ENCODE measurements around the gene LTB4R.
A peak's percentile ranks its signal among the peaks of the same experiment; 100 is the strongest.

Gene LTB4R

DNA sequence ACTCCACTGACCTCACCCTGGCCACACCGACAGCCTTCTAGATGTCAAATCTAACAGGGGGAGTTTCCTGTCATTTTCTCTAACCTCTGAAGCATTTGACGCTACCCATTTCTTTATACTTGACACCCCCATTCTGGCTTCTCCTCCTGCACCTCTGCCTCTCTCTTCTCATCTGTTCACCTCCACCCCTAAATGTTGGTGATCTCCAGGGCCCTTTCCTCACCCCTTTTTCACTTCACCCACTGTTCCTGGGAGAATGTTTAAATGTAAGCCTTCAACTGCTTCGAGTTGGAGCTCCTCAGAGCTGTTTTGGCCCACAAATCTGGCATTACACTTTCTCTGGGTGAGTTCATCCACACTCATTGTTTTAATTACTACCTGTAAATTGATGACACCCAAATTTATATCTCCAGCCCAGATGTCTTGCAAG lies 39.5 kb upstream of the LTB4R start:
- H3K4me3 ChIP-seq (ENCODE audit: low read length): peak overlapping the region; percentile 79; the same call in 1 of the 2 replicates

DNA sequence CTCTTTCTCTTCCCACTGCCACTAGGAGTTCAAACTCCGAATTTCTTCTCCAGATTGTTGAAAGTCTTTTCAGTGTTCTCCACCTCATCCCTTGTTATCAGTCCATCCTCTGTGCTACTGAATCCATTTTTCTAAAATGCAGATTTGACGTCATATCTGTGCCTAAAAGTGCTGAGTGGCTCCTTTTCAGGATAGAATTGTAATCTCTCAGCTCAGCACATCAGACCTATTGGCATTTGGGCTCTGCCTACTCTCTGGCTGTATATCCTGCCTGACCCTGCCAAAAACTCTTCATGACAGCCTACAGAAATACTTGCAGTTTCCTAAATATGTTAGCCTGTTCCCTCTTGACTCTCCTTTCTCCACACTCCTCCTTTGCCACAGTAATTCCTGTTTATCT lies 38.8 kb upstream of the LTB4R start:
- TF ChIP-seq ZNF274 (IDR thresholded peaks at IDR 0.05; ENCODE audit: low read depth, low read length): no peak
- H3K4me3 ChIP-seq (ENCODE audit: low read length): no peak overlapping the region

More for the DNA sequence above, 39.5 kb upstream of the LTB4R start:
- no peak for TF ChIP-seq ZNF274 (IDR thresholded peaks at IDR 0.05; ENCODE audit: low read depth, low read length)

DNA sequence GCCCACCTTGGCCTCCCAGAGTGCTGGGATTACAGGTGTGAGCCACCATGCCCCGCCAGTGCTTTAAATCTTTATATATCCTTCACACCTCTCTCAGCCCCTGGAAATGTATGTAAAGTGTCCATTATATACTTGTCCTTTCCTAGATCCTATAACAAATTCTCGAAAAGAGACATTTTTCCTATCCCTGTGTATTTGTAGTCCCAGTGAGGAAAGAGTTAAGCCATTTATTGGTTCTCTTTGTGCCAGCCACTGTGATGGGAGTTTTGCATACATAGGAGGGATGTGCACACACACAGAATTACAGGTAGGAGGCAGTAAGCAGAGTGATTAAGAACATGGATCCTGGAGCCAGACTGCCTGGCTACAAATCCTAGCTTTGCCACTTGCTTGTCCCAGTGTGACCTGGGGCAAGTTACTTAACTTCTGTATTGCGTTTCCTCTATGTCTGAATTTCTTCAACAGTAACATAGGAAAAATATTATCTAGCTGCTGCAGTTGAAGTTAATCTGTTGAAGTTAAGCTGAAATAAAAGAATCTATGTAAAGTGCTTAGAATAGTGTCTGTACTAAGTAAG lies 37.8 kb upstream of the LTB4R start:
- TF ChIP-seq ZNF274 (IDR thresholded peaks at IDR 0.05; ENCODE audit: low read depth, low read length): no peak
- H3K4me3 ChIP-seq (ENCODE audit: low read length): no peak overlapping the region

DNA sequence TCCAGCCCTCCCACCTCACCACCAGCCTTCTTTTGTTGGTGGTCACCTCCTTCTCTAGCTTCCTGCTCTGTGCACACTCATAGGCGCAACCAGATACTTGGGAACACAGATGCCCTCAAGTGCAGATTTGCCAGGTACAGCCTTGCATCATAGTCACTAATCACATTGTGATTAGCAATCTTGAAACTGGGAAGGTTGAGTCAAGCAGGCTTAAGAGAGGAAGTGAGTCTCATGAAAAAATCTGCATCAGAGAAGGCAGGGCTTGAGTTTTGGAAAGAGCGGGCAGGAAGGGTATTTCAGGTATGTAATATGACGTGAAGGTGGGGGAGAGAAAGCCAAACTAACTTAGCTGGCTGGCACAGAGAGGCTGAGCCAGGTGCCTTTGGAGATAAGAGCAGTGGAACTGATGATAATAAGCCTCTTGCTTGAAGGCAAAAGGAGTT lies 37.2 kb upstream of the LTB4R start:
- no peak for TF ChIP-seq ZNF274 (IDR thresholded peaks at IDR 0.05; ENCODE audit: low read depth, low read length)
- H3K4me3 ChIP-seq (ENCODE audit: low read length): peak overlapping the region; percentile 5; the same call in 1 of the 2 replicates

DNA sequence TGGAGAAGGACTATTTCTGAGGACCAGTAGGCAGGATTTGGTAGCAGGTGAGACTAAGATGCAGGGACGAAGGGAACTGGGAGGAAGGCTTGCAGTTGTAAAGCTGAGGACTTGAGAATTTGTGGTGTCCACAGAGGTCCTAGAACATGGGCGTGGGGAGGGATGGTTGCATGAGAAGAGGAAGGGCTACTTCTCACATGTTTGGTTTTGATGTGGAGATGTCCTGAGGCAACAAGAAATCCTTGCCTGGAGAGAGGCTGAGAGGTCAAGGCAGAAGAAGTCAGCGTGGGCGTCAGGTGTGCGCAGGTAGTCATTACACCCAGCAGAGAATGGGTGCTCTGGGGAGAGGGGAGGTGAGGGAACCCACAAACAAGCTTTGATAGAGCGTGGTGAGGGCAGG lies 34.2 kb upstream of the LTB4R start:
- TF ChIP-seq ZNF274 (IDR thresholded peaks at IDR 0.05; ENCODE audit: low read depth, low read length): no peak
- no peak overlapping the region for H3K4me3 ChIP-seq (ENCODE audit: low read length)

DNA sequence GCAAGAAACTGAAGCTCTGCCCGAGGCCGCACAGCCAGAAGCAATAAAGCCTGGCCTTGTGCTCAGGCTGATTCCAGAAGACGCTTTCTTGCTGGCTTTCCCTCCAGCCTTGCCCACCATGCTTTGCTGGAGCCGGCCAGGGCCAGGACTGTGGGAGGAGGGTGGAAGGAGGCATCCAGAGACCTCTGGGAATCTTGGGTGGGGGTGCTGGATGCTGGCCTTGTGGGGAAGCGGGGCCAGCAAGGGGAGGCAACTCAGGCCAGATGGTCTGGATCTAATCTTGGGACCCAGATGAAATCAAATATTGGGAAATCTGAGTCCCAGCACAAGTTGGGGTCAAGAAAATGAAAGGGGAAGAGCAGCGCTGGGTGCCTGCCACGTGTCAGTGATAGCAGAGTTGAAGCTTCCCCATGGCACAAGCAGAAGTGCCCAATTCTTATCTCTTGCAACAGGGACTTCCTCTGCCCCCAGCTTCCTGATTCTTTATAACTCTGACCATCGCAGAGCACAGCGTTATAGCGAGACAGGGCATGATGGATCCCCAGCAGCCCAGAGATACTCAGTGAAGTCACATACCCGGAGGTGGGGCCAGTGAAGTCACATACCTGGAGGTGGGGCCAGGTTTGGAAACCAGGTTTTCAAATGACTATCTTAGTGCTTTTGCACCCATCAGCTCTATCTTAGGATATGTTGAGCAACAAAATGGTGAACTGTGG lies 33.5 kb upstream of the LTB4R start:
- no peak for TF ChIP-seq ZNF274 (IDR thresholded peaks at IDR 0.05; ENCODE audit: low read depth, low read length)
- H3K4me3 ChIP-seq (ENCODE audit: low read length): no peak overlapping the region

DNA sequence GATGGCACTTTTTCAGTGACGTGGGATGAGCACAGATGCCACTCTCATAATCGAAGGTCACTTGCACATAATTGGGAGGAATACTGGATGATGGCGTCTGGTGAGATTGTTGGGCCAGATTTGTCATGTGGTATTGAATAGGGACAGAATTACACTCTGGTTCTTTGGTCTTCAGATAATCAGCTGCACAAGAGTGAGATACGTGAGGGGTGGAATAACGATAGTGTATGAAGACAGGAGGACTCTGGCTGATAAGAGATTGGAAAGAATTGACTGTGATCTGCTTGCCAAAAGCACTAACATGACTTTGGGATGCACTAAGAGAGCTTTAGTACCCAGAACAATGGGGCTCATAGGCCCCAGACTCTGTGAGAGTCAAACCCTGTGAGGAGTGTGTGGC lies 32.9 kb upstream of the LTB4R start:
- no peak for TF ChIP-seq ZNF274 (IDR thresholded peaks at IDR 0.05; ENCODE audit: low read depth, low read length)
- no peak overlapping the region for H3K4me3 ChIP-seq (ENCODE audit: low read length)

DNA sequence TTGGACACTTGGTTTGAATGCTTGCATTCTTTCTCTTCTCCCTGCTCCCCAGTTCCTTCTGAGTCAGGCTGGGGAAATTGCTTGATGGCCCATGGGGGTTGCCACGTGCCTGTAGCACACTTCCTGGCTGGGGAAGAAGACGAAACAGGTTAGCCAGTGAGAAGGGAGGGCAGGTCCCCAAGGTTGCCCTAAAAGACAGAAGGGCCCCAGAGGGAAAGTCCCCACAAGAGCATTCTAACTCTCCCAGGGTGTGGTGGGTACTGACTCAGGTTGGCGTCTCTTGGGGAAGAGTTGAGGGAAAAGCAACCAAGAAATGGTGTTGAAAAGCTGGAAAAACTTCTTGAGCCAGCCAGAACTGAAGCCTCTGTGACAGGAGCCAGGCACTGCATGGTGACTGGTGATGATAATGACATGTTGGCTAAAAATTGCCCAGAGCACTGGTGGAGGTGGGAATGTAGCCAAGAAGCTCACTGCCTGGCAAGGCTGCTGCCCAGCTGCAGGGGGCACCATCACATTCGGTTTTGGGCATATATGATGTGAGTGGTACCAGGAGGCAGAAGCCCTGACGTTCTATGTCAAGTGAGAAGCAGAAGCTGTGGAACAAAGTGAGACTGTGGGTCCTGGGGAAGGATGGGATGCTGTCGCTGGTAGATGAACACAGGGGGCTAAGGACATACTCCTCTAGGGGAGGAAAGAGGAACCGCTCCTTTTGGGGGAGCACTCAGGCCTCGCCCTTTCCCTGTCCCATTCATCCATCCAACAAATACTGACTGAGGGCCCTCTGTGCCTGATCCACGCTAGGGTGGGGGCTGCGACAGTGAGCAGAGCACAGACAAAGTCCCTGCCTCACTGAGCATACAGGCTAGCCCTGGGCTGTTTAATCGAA lies 31.8 kb upstream of the LTB4R start:
- TF ChIP-seq ZNF274 (IDR thresholded peaks at IDR 0.05; ENCODE audit: low read depth, low read length): no peak

DNA sequence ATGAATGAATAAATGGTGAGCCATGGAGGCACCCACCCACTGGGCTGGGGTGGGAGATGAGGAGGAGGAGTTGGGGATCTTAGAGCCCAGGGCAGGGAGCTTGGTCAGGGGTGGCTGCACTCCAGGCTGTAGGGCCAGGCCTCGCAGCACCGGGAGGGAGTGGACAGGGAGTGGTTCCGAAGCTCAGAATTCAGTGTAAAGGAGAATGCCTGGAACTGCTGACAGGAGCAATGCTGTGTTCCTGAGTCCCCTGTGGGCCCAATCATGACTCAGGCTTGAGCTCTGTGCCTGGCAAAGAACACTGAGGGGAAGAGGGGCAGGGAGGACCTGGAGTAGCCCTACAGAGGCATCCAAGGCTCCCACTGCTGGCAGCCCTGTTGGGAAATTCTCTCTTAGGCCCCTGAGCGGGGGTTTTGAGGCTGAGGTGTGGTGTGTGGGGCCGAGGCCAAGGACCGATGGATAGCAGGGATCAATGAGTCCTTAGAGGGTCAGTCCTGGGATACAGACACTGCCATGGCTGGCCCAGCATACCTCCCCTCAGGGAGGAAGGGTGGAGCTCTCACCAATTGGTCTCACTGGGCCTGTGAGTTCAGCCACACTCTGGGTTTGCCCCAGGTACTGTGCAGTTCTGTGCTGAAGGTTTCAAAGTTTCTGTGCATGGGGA lies 30.4 kb upstream of the LTB4R start:
- no peak overlapping the region for H3K4me3 ChIP-seq (ENCODE audit: low read length)
- TF ChIP-seq ZNF274 (IDR thresholded peaks at IDR 0.05; ENCODE audit: low read depth, low read length): no peak

More for the DNA sequence above, 31.8 kb upstream of the LTB4R start:
- H3K4me3 ChIP-seq (ENCODE audit: low read length): no peak overlapping the region

DNA sequence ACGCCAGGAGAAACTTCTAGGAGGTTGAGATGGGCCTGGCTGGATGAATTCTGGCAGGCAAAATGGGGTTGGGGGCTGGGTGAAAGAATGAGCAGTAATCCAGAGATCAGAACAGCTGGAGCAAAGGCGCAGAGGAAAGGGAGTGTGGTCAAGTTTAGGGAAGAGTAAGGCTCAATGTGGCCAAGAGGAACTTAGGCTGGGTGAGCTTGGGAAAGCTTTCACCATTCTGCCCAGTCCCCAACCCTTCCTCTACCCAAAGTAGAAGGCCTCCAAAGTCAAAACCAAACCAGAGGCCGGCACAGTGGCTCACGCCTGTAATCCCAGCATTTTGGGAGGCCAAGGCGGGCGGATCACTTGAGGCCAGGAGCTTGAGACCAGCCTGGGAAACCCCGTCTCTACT lies 29.7 kb upstream of the LTB4R start:
- no peak for TF ChIP-seq ZNF274 (IDR thresholded peaks at IDR 0.05; ENCODE audit: low read depth, low read length)

DNA sequence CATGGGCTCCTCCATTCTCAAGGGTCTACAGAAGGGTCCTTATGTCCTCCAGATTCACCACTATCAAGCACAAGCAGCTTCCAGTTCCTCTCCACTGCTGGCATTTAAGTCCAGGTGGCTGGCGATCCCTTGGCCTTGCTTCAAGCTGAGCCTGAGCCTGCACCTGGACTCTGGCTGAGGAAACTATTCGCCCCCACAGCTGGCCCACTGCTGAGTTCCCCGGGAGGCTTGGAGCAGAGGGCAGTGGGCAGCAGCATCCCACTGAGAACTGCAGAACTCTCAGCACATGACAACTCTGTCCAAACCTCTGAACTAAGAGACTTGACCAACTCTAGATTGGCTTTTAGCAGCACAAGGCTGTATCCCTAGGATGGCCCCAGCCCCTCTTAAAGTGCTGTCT lies 28.6 kb upstream of the LTB4R start:
- TF ChIP-seq ZNF274 (IDR thresholded peaks at IDR 0.05; ENCODE audit: low read depth, low read length): no peak
- H3K4me3 ChIP-seq (ENCODE audit: low read length): no peak overlapping the region

More for the DNA sequence above, 29.7 kb upstream of the LTB4R start:
- H3K4me3 ChIP-seq (ENCODE audit: low read length): no peak overlapping the region

DNA sequence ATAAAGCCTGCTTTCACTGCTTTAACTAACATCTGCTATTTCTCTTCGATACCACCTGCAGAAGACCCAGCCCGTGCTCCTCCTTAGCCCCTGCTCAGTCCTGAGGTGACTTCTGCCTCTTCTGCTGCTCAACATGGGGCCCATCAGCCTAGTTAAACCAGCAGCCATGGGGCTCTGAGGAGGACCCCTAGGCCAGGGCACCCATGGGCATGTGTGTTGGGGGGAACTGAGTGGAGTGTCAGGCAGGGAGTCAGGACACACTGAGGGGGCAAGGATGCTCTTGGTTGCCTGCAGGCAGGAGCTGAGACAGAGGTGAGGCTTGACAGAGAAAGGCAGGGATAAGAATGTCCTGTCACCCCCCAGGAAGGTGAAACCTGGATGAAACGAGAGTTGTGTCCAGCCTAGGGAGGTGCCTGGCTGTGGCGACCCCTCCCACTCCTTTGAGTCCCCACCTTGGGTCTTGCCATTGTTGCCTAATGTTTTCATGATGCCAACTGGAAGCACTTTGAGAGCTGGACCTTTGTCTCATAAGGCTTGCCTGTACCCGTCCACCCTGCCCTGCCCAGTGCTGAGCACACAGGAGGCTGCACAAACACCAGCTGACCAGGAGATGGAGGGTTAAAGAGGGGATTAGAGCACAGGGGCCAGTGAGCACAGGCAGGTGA lies 27.4 kb upstream of the LTB4R start:
- H3K4me3 ChIP-seq (ENCODE audit: low read length): no peak overlapping the region
- TF ChIP-seq ZNF274 (IDR thresholded peaks at IDR 0.05; ENCODE audit: low read depth, low read length): no peak

DNA sequence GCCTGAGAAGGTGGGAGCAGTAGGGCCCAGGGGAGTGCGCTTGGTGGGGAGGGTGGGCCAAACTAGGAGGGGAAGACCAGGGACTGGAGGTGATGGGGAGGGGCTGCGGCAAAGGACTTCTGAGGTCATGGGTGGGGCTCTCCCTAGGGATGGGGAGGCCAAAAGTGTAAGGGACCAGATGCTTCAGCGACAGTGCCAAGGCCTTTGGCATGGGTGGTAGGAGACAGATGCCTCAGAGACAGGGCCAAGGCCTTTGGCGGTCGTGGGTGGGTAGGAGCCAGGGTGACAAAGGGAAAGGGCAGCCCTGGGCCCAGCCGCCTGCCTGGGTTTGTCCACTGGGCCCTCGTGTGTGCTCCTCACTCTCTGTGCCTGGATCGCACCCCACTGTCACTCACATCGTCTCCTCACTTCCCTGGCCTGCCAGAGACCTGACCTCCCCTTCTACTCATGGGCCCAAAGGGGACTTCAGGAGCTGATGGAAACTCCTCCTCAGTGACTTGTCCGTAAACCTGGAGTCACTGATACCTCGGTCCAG lies 26.7 kb upstream of the LTB4R start:
- no peak for TF ChIP-seq ZNF274 (IDR thresholded peaks at IDR 0.05; ENCODE audit: low read depth, low read length)
- H3K4me3 ChIP-seq (ENCODE audit: low read length): no peak overlapping the region

Measured in GM08714 (cell line).